Measurements from ENCODE around the gene RGL3.

The RGL3 gene

DNA sequence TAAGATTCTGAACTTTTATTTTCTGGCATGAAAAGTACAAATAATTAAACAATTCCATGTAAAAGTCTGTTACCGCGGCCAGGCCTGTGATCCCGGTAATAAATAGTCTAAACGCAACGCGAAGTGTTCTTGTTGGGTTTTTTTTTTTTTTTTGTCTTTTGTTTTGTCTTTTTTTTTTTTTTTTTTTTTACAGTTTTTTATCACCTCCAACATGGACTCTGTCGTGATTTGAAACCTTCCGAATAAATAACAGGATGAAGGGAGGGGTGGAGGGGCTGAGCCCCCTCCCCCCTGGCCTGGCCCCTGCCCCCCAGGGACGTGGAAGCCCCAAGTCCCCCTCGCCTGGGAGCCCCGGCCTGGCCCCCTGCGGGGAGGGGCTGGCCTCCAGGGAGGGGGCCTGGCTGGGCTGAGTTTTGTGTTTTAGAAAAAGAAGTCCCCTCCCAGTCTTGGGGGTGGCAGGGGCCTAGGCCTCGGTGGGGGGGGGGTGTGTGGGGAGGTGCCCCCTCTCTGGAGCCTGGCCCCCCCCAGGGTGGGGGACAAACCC is 32.3 kb upstream of the RGL3 start:
- H3K9me3 ChIP-seq = no peaks in the 10 kb centered on the region
- intact Hi-C loops (cut with DNase I; ENCODE audit: low total_unique reads) = no loop called here
- H3K27me3 ChIP-seq = peaks cover 0 to 23% of the 10 kb centered on the region in 2 donors
- peaks cover 0 to 9% (median 4%) of the 10 kb centered on the region in 4 donors for H3K4me1 ChIP-seq
- H3K4me3 ChIP-seq = no peak overlapping the region
- TF ChIP-seq, protein P1, sequence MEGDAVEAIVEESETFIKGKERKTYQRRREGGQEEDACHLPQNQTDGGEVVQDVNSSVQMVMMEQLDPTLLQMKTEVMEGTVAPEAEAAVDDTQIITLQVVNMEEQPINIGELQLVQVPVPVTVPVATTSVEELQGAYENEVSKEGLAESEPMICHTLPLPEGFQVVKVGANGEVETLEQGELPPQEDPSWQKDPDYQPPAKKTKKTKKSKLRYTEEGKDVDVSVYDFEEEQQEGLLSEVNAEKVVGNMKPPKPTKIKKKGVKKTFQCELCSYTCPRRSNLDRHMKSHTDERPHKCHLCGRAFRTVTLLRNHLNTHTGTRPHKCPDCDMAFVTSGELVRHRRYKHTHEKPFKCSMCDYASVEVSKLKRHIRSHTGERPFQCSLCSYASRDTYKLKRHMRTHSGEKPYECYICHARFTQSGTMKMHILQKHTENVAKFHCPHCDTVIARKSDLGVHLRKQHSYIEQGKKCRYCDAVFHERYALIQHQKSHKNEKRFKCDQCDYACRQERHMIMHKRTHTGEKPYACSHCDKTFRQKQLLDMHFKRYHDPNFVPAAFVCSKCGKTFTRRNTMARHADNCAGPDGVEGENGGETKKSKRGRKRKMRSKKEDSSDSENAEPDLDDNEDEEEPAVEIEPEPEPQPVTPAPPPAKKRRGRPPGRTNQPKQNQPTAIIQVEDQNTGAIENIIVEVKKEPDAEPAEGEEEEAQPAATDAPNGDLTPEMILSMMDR (IDR thresholded peaks at IDR 0.05) = no peak
- peaks cover 30 to 47% (median 37%) of the 10 kb centered on the region in 3 donors for H3K36me3 ChIP-seq
- no peak overlapping the region for H3K27ac ChIP-seq
- DNase-seq = no peak

DNA sequence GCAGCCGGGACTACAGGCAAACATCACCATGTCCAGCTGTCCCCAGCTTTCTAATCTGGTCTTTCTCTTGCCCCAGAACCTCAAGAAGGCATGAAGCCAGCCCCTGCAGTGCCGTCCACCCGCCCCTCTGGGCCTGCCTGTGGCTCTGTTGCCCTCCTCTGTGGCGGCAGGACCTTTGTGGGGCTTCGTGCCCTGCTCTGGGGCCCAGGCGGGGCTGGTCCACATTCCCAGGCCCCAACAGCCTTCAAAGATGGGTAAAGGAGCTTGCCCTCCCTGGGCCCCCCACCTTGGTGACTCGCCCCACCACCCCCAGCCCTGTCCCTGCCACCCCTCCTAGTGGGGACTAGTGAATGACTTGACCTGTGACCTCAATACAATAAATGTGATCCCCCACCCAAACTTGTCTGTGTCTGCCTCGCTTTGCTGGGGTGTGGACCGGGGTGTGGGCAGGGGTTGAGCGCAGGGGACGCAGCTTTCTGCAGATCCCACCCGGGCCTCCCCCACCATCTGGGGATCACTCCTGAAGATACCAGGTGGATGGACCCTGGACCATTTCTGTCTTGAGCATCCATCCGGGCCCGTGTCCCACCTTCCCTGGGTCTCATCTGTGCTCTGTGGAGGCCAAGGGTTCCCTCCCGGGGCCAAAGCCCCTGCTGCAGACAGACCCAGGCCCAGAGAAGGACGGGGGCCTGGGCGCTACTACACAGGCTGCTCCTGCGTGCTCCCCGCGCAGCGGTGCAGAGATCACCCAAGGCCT is 31.6 kb upstream of the RGL3 start:
- Histone ChIP-seq H3K9me3 (no peaks in the 10 kb centered on the region), H3K36me3 (peaks cover 30 to 54% (median 44%) of the 10 kb centered on the region in 3 donors), H3K27ac (no peak overlapping the region), H3K4me1 (peaks cover 0 to 9% (median 4%) of the 10 kb centered on the region in 4 donors), H3K27me3 (peaks cover 0 to 23% of the 10 kb centered on the region in 2 donors), H3K4me3 (no peak overlapping the region)
- no peak for DNase-seq
- intact Hi-C loops (cut with DNase I; ENCODE audit: low total_unique reads) = no loop called here
- TF ChIP-seq, protein P1 (IDR thresholded peaks at IDR 0.05) = no peak

DNA sequence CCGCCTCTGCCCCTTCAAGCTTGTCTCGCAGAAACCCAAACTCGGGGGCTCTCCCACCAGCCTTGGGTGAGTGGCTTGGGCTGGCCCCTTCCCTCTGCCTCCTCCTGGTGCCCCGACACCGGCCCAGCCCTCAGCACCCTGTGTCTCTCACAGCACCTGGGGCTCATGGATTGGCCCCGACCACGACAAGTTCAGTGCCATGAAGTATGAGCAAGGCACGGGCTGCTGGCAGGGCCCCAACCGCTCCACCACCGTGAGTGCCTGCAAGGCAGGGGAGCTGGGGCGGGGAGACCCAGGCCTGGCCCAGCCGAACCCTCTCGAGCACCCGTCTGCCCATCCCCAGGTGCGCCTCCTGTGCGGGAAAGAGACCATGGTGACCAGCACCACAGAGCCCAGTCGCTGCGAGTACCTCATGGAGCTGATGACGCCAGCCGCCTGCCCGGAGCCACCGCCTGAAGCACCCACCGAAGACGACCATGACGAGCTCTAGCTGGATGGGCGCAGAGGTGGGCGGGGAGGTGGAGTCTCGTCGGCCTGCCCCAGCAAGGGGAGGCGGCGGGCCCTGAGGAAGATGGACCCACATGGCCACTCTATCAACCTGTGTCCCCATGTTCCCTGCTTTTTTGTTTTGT is 29.9 kb upstream of the RGL3 start:
- intact Hi-C loops (cut with DNase I; ENCODE audit: low total_unique reads) = loop anchor here (5.0 to 10.0 kb wide), 2 partner anchors 74 to 157 kb away; partner anchors contain the start of gene SWSAP1
- H3K36me3 ChIP-seq = peaks cover 39 to 71% (median 61%) of the 10 kb centered on the region in 3 donors

DNA sequence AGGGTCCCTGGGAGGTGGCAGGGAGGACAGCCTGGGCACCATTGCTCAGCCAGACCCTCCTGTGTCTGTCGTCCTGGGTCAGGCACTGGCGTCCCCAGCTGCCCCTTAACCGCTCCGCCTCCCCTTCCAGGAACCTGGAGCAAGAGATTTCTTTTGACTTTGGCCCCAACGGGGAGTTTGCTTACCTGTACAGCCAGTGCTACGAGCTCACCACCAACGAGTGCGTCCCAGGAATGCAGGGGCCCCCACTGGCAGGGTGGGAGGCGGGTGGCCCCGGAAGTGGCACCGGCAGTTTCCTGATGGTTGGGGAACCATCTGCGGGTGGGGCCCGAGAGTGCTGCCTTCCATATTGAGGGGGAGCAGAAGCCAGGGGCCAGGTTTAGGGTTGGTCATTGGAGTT is 29.3 kb upstream of the RGL3 start:
- Histone ChIP-seq H3K4me1 (peaks cover 0 to 9% (median 4%) of the 10 kb centered on the region in 4 donors), H3K36me3 (peaks cover 40 to 77% (median 66%) of the 10 kb centered on the region in 3 donors), H3K27ac (no peak overlapping the region), H3K4me3 (no peak overlapping the region), H3K9me3 (no peaks in the 10 kb centered on the region), H3K27me3 (peaks cover 0 to 18% of the 10 kb centered on the region in 2 donors)
- TF ChIP-seq, protein P1 (IDR thresholded peaks at IDR 0.05) = no peak
- no peak for DNase-seq
- intact Hi-C loops (cut with DNase I; ENCODE audit: low total_unique reads) = loop anchor here (5.0 to 10.0 kb wide), 2 partner anchors 74 to 156 kb away; partner anchors contain the start of gene SWSAP1

More for the DNA sequence above, 29.9 kb upstream of the RGL3 start:
- Histone ChIP-seq H3K27ac (no peak overlapping the region), H3K4me1 (peaks cover 0 to 9% (median 4%) of the 10 kb centered on the region in 4 donors), H3K27me3 (peaks cover 0 to 22% of the 10 kb centered on the region in 2 donors), H3K9me3 (no peaks in the 10 kb centered on the region), H3K4me3 (no peak overlapping the region)
- DNase-seq = no peak
- TF ChIP-seq, protein P1 (IDR thresholded peaks at IDR 0.05) = no peak

DNA sequence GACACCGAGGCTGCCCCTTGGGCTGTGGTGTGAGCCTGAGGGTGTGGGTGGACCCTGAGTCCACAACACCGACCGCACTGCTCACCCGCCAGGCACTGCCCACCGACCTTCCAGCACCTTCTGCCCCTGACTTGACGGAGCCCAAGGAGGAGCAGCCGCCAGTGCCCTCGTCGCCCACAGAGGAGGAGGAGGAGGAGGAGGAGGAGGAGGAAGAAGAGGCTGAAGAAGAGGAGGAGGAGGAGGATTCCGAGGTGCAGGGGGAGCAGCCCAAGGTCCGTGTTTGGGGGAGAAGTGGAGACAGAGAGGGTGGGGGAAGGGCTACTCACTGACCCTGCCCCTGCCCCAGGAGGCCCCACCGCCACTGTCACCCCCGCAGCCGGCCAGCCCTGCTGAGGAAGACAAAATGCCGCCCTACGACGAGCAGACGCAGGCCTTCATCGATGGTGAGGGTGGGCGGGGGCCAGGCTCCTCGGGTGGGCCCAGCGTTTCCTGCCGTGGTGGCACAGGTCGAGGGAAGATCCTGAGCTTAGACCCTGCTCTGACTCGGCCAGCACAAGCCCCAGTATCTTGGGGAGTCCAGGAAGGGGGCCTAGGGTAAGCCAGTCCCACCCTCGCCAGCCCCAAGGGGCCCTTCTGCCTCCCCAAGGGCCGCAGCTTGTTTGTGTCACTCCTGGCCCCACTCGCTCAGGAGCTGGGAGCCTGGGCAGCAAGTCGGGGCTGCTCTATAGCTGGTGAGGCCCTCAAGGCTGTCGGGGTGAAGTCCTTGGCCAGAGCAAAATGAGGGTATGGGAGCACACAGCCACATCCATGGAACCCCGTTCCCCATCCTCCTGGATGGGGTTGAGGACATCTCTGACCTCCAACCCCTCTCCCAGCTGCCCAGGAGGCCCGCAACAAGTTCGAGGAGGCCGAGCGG is 28.5 kb upstream of the RGL3 start:
- Histone ChIP-seq H3K27ac (no peak overlapping the region), H3K36me3 (peaks cover 46 to 85% (median 74%) of the 10 kb centered on the region in 3 donors), H3K4me1 (peaks cover 0 to 9% (median 4%) of the 10 kb centered on the region in 4 donors), H3K9me3 (no peaks in the 10 kb centered on the region), H3K4me3 (no peak overlapping the region), H3K27me3 (peaks cover 0 to 10% of the 10 kb centered on the region in 2 donors)
- no peak for DNase-seq
- intact Hi-C loops (cut with DNase I; ENCODE audit: low total_unique reads) = loop anchor here (5.0 to 10.0 kb wide), 2 partner anchors 73 to 155 kb away; partner anchors contain the start of gene SWSAP1
- TF ChIP-seq, protein P1 (IDR thresholded peaks at IDR 0.05) = no peak
